Embryonic facial prominence (tissue), 1 donor: Measurements from ENCODE around the gene KPNA5.
"Not testable (repeated sequence)": the region's sequence is repeated elsewhere in the genome, so short reads cannot be mapped to it uniquely, and the experiment has no call there.

Source experiments
- DNase-seq: peaks from one replicate; pipeline ENCODE4 v3.0.0-alpha.2; 2016; ENCODE audit errors: extremely low spot score

Gene KPNA5

GRCh38 chr6:116703888-116704287, 22.9 kb downstream of the KPNA5 start:
- not testable (repeated sequence) for DNase-seq

- DNase-seq: no peak
Measured at GRCh38 chr6:116705917-116706316, 24.9 kb downstream of the KPNA5 start.

GRCh38 chr6:116714296-116714695, 33.3 kb downstream of the KPNA5 start:
- no peak for DNase-seq

- no peak for DNase-seq
Measured at GRCh38 chr6:116714761-116715160, 33.8 kb downstream of the KPNA5 start.

- no peak for DNase-seq
Measured at GRCh38 chr6:116726947-116727346, 45.9 kb downstream of the KPNA5 start.

- DNase-seq: no peak
Measured at GRCh38 chr6:116730513-116730912, 49.5 kb downstream of the KPNA5 start.

- no peak for DNase-seq
Measured at GRCh38 chr6:116737004-116737403, 56.0 kb downstream of the KPNA5 start.

GRCh38 chr6:116740486-116740885, 59.5 kb downstream of the KPNA5 start:
- DNase-seq: not testable (repeated sequence)

- DNase-seq: no peak
Measured at GRCh38 chr6:116741571-116741970, 60.6 kb downstream of the KPNA5 start.

- no peak for DNase-seq
Measured at GRCh38 chr6:116745176-116745575, 64.2 kb downstream of the KPNA5 start.

- no peak for DNase-seq
Measured at GRCh38 chr6:116761779-116762178, 80.8 kb downstream of the KPNA5 start.

GRCh38 chr6:116762235-116762634, 81.2 kb downstream of the KPNA5 start:
- no peak for DNase-seq

GRCh38 chr6:116763048-116763447, 82.0 kb downstream of the KPNA5 start:
- no peak for DNase-seq

- DNase-seq: no peak
Measured at GRCh38 chr6:116763906-116764628, 83.1 kb downstream of the KPNA5 start.

- DNase-seq: no peak
Measured at GRCh38 chr6:116764629-116764960, 83.6 kb downstream of the KPNA5 start.

- DNase-seq: no peak
Measured at GRCh38 chr6:116764961-116765841, 84.2 kb downstream of the KPNA5 start, which contains the start of gene FAM162B. Gene FAM162B (minus strand): TSS chr6:116765719. CDS start chr6:116765576, 143 bp downstream.

GRCh38 chr6:116766506-116767176, 85.6 kb downstream of the KPNA5 start:
- no peak for DNase-seq

GRCh38 chr6:116767715-116768114, 86.7 kb downstream of the KPNA5 start:
- no peak for DNase-seq

- DNase-seq: no peak
Measured at GRCh38 chr6:116772450-116772849, 91.4 kb downstream of the KPNA5 start.

GRCh38 chr6:116773886-116774285, 92.9 kb downstream of the KPNA5 start:
- DNase-seq: no peak

- peak; percentile 36 for DNase-seq
Measured at GRCh38 chr6:116779573-116780164, 98.7 kb downstream of the KPNA5 start.

GRCh38 chr6:116783852-116784251, 102.8 kb downstream of the KPNA5 start:
- no peak for DNase-seq
